HG03108 (cell line): ENCODE data around the gene KHNYN.
A peak's percentile ranks its signal among the peaks of the same experiment; 100 is the strongest.
"Not testable (repeated sequence)": the region's sequence is repeated elsewhere in the genome, so short reads cannot be mapped to it uniquely, and the experiment has no call there.

ENCODE experiments used
- ATAC-seq: cut with Tn5 transposase; IDR thresholded peaks from one replicate; pipeline ENCODE4 v1.9.1; 2021; ENCODE audit warnings: moderate library complexity; ENCODE audit not compliant: unreplicated experiment

The KHNYN gene

DNA sequence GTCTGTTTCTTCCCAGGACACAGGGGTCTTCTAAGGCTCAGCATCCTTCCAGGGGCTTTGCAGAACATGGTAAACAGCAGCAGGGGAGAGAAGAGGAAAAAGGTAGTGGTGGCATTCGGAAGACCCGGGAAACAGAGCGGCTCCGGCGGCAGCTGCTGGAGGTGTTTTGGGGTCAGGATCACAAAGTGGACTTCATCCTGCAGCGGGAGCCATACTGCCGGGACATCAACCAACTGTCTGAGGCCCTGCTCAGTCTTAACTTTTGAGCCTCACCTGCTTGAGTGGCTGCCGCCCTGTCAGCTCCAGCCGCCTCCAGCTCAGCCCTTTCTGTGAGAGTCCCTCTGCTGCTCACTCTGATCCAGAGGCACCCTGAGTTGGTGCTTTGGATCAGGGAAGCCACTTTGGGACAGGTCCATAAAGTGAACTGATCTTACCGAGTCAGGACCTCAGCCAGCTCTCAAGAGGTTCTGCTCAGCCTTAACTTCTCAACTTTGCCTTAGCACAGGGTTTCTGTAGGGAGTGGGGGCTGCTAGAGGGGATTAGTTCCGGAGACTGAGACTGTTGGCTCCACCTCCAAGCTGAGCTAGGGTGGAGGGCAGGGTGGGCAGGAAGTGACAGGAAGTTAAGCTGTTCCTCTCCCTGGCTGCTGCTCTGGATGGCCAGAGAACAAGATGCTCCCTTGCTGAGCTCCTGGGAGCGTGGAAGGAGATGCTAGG lies 7.4 kb downstream of the KHNYN start:
- no peak for ATAC-seq

DNA sequence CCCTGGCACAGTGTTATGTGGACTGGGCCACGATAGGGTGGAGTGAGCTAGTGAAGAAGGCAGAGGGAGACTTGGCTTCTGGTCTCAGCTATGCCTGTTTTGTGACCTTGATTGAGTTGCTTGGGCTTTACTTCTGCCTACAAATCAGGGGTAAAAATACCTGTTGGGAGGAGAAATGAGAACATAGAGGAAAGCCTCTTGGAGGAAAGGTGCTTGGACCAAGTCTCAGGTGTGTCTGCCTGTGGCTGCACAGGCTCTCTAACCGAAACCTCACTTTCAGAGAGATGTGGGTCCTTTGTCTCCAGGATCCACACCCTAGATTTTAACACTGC lies 7.9 kb downstream of the KHNYN start:
- no peak for ATAC-seq

DNA sequence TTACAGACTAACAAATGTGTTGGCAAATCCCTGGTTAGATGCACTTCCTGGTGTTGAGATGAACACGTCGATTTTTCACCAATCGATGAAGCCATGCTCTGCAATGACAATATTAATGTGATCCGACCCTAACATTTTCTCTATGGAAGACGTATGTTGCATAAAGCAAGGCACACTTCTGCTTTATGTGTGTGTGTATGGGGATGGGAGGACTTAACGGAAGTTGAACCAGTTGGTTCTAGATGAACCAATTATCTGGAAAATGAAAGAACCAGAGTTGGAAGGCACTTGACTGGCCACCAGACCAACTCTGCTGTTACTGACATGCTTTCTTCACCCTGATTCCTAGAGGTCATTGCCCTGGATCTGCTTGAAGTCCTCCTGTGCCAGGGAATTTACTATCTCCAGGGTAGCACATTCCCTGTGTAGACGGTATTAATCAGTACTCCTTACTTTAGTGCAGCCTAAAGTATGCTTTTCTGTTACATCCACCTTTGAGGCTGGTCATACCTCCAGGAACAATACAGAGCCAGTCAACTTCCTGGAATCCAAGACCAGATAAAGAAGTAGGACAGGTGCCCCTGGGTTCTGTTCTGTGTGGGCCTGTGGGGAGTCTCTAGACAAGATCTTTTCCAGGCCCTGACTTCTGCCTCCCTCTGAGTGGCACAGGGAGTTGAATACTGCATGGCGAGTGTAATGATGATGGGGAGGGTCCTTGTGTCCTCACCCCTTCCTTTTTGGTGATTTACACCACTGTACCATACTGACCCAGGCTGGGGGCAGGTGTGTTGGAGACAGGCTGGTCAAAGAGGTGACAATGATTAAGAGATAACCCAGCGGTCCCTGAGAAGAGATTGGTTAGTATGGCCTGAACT lies 8.7 kb downstream of the KHNYN start:
- ATAC-seq, result no peak

- no peak for ATAC-seq
Measured at GRCh38 chr14:24439257-24439656, 9.5 kb downstream of the KHNYN start.

DNA sequence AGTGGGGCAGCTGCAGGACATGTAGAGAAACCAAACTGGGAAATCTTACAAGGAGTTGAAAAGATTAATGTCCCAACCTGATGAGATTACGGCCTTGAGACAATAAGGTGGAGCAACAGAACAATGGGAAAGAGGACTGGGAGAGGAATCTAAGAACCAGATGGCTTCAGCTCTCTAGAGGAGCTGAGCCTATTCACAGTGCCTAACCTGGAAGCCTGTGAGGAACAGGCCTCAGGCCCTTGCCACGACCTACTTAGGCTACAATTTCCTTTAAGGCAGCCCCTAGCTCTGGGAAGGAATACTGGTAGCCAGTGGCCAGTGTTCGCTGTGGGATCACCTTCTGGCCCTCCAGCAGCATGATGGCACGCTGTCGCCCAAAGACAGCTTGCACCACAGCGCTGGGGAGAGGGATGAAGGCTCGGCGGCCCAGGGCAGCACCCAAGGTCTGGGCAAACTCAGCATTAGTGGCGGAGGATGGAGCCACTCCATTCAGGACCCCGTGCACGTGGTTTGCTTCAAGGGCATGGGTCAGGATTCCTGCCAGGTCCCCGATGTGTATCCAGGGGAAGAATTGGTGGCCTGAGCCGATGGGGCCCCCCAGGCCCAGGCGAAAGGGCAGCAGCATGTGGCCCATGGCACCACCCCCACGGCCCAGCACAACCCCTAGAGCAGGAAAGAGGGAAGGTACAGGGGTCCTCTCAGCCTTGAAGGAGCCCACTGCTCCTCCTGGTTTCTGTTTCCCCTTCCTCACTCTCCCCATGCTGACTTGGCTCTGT lies 10.3 kb downstream of the KHNYN start:
- no peak for ATAC-seq

GRCh38 chr14:24440606-24441399 lies 11.0 kb downstream of the KHNYN start:
- no peak for ATAC-seq

DNA sequence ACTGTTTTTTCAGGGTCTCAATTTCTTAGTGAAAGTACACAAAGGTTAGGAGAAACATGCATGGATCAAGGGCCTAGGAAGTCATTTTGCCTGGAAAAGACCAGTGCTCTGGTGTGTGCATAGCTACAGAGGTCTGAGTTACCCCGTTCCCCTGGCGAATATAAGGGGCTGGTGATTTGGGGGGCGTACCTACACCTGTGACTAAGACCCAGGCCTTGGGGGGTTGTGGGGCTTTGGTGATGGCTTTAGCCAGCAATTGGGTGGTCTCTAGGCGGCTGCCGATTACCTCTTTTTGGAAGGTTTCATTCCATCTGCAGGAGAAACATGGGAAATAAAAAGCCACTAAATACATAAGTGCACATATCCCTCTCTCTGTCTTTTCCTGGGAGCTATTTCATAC lies 11.7 kb downstream of the KHNYN start:
- no peak for ATAC-seq

GRCh38 chr14:24441904-24442239 lies 12.1 kb downstream of the KHNYN start:
- ATAC-seq, result no peak

DNA sequence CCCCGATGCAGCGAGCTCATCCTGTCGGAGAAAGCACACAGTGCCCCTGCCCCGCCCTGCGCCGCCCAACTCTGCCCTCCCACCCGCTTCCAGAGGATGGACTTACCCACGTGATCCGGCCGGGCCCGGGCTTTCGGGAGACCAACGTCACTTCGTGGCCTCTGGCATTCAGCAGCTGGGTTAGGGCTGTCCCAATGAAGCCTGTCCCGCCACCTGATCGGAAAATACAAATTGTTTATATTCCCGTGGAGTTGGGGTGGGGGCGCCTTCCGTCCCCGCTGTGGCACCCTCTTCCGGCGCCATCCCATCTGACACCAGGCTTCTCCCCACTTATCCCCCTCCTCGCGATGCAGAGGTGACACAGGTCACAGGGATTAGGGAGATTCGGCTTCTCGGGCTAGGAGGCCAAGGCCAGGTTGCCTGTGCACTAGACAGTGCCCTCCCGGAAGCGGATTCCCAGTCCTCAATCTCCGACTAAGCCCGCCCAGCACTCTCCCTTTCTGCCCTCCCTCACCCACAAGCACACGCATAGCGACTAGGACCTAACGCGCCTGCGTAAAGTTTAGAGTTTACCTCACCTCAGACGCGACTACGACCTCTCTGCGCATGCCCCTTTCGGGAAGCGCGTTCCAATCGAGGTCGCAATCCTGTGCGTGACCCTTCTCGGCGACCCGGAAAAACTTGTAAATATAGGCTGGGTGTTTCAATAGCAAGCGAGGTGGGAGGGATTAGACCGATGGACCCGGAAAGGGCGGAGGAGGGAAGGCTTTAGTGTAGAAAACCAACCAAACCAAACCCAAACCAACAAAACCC lies 12.7 kb downstream of the KHNYN start, which contains the start of gene SDR39U1:
Gene SDR39U1, minus strand, starts transcription at position 537 of the 813 bp plus-strand sequence. Its CDS starts 7 bp downstream, at position 530.
- ATAC-seq, result peak; percentile 88

DNA sequence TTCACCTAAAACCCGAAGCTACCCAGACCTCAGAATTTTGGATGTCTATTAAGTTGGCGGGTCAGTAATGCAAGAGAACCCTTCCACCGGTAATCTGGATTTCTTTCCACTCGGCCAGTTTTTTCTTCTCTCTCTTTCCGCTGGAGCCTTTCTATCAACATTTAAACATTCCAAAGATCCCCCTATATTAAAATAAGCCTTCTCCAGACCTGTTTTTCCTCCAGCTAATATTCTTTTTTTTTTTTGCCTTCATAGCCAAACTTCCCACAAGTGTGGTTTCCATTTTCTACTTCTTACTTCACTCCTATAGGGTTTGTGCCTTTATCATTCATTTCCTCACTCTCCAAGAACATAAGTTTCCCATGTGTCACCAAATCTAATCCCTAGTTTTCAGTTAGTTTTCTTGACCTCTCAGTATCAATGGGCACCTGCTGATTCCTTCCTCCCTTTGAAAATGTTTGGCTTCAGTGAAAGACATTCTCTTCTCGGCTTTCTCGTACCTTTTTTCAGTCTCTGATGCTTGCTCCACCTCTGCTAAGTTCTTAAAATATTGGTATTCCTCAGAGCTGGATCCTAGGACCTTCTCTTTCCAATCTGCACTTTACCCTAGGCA lies 13.4 kb downstream of the KHNYN start:
- ATAC-seq, result no peak

- not testable (repeated sequence) for ATAC-seq
Measured at GRCh38 chr14:24450828-24451227, 21.1 kb downstream of the KHNYN start.

GRCh38 chr14:24456980-24457379 lies 27.2 kb downstream of the KHNYN start:
- no peak for ATAC-seq

- ATAC-seq, result no peak
Measured at GRCh38 chr14:24458736-24459135, 29.0 kb downstream of the KHNYN start.

DNA sequence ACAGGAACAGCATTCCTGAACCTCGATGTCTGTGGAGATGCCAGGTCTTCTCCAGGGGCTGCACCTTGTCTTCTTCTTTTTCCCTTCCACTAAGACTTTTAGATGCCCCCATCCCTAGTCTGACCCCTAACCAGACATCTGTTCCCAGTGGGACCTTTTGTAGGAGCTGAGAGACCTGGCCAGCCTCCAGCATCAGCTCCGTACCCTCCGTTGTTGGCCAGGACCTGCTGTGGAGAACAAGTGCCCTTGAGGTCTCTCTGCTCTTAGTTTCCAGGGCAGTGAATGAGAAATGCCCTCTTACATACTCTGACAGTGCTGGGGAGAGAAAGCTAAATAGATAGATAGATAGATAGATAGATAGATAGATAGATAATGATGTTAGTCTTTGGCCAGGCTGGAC lies 29.6 kb downstream of the KHNYN start:
- no peak for ATAC-seq

DNA sequence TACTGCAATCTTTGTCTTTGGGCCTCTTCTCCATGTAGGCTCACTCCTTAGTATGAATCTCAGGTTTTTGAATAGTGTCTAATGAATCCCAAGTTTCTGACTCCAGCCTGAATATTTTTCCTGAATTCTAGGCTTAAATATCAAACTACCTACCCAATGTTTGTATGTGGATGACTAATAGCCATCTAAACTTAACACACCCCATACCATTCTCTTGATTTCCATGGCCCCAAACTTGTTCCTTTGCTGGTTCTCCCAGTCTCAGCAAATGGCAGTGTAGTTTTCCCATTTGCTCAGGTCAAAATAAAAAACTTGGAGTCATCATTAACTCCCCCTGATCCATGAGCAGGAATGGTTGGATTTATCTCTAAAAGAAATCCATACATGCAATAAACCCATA lies 31.6 kb downstream of the KHNYN start:
- no peak for ATAC-seq

GRCh38 chr14:24463017-24463883 lies 33.5 kb downstream of the KHNYN start:
- ATAC-seq, result no peak

GRCh38 chr14:24463884-24464785 lies 34.4 kb downstream of the KHNYN start:
- no peak for ATAC-seq

GRCh38 chr14:24465368-24465767 lies 35.6 kb downstream of the KHNYN start:
- ATAC-seq, result no peak
